Measurements from ENCODE around the gene CHST14. TPM values are rescaled to one million over a fixed set of nuclear protein-coding genes. Genes with fewer than 3 reads are reported as not detected.

The CHST14 gene, protein sequence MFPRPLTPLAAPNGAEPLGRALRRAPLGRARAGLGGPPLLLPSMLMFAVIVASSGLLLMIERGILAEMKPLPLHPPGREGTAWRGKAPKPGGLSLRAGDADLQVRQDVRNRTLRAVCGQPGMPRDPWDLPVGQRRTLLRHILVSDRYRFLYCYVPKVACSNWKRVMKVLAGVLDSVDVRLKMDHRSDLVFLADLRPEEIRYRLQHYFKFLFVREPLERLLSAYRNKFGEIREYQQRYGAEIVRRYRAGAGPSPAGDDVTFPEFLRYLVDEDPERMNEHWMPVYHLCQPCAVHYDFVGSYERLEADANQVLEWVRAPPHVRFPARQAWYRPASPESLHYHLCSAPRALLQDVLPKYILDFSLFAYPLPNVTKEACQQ
- 27.1 and 29.3 TPM in 2 replicates for total RNA-seq (2014; rRNA removed; shearing (Covaris generic))

GRCh38 chr15:40470423-40471104, at the start of gene CHST14:
Gene CHST14, plus strand, starts transcription at chr15:40470984. Its CDS starts 230 bp downstream, at chr15:40471214.
- DNase-seq (ENCODE audit: low read depth): peak; percentile 62

DNA sequence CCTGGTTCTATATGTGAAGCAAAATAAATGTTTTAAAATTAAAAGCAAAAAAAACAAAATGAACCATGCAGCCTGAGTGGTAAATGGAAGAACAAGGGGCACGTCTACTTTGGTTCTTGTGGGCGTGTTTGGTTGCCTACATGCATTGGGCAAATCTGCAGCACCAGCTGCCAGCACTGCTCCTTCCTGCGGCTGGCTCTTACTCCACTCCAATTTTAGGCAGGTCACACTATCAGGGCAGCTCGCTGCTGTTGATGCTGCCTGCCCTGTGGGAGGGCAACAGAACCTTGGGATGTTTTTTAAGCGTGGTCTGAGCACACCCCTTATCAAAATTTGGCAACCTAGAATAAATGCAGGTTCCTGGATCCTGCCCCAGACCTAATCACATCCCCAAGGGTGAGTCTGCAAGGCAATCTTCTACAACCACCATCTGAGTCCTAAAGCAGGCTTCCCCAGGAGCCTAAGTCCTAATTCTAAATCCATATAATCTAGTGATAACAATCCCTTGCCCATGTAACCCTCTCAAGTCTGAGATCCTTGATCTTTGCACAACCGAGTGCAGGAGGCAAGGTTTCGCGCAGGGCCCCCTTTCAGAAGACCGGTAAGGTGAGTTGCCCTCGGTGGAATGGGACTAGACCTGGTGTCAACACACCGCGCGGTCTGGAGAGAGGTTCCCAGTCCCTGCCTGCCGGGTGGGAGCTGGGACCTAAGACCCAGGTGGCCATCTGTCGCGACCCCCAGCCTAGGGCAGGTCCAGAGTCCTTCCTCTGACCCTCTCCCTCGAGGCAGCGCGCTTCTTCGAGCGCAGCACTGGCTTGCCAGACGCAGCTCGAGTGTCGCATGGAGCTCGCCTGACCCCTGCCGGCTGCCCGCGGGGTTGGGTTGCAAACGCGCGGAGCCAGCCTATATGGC, 49.3 kb upstream of the CHST14 start:
- DNase-seq (ENCODE audit: low read depth): peak; percentile 61

- DNase-seq (ENCODE audit: low read depth): no peak
Observed at GRCh38 chr15:40424483-40425115, 46.2 kb upstream of the CHST14 start.

DNA sequence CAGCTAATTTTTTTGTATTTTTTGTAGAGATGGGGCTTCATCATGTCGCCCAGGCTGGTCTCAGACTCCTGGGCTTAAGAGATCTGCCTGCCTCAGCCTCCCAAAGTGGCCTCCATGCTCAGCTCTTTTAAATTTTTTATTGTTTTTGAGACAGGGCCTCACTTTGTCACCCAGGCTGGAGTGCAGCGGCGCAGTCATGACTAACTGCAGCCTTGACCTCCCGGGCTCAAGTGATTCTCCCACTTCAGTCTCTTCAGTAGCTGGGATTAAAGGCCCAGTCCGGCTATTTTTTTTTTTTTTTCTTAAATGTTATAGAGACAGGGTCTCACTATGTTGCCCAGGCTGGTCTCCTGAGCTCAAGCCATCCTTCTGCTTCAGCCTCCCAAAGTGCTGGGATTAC, 45.1 kb upstream of the CHST14 start:
- no peak for DNase-seq (ENCODE audit: low read depth)

DNA sequence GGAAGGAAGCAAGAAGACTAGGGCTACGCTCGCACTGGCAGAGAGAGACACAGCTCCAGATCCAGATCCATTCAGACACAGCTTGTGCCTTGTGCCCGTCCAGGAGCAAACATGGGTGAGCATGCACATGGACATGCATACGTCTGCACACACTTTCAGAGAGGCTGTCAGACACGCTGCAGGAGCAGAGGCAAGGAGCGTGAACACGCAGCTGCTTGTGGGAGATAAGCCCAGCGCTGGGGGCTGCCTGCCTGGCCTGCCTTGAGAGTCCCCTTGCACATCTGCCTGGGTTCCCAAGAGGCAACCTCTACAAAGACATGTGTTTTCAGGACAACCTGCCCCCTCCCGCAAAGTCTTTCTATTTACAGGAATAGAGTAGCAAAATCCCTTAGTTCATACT, 43.6 kb upstream of the CHST14 start:
- DNase-seq (ENCODE audit: low read depth): no peak

GRCh38 chr15:40428185-40428584, 42.6 kb upstream of the CHST14 start:
- no peak for DNase-seq (ENCODE audit: low read depth)

DNA sequence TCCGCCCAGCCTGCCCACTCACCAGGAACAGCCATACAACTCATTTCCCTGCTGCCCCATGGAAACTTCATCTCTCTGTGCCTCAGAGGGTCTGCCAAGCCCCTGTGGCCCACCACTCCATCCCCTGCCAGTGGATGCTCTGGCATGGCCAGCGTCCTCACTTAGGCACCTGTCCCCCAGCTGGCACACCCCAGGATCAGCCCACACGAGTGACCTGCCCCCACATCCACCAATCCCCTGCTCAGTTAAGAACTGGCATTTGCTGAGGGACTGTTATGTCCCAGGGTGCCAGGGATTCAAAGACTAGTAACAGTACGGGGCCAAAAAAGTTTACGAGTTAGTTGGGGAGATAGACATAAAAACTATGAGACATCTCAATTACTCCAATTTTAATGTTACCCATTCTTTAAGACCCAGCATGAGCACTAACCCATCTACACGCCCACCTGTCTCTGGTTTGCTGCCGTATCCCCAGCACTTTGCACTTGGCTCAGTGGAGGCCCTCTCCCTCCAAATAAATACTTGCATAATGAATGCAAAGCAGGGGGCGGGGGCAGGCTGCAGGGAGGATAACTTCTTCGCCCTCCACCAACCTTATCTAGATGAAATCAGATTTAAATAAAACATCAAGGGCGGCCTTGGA, 41.6 kb upstream of the CHST14 start:
- no peak for DNase-seq (ENCODE audit: low read depth)

DNA sequence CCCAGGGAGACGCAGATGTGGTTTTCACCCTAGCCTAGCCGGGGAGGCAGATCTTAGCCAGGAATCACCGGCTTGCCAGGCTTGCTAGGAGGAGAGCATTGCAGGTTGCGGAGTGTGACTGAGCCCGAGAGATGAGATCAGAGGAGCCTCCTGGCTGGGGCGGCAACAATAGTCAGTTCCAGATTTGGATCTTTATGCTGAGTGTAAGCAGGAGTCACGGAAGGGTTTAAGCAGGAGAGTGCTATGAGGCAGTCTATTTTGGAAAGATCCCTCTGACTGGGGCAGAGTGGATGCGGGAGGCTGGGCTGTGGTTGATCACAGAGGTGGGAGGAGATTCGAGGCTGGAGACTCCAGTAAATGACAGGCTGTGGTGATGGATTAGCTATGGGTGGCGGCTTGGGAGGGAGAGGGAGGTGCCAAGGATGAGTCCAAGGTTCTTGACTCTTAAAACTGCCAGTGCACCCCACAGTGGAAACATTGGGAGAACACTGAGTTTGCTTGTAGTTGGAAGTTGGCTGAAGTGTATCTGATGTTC, 40.4 kb upstream of the CHST14 start:
- DNase-seq (ENCODE audit: low read depth): peak; percentile 76

GRCh38 chr15:40435023-40435709, 35.6 kb upstream of the CHST14 start:
- DNase-seq (ENCODE audit: low read depth): no peak

GRCh38 chr15:40435710-40436089, 35.1 kb upstream of the CHST14 start:
- DNase-seq (ENCODE audit: low read depth): no peak

DNA sequence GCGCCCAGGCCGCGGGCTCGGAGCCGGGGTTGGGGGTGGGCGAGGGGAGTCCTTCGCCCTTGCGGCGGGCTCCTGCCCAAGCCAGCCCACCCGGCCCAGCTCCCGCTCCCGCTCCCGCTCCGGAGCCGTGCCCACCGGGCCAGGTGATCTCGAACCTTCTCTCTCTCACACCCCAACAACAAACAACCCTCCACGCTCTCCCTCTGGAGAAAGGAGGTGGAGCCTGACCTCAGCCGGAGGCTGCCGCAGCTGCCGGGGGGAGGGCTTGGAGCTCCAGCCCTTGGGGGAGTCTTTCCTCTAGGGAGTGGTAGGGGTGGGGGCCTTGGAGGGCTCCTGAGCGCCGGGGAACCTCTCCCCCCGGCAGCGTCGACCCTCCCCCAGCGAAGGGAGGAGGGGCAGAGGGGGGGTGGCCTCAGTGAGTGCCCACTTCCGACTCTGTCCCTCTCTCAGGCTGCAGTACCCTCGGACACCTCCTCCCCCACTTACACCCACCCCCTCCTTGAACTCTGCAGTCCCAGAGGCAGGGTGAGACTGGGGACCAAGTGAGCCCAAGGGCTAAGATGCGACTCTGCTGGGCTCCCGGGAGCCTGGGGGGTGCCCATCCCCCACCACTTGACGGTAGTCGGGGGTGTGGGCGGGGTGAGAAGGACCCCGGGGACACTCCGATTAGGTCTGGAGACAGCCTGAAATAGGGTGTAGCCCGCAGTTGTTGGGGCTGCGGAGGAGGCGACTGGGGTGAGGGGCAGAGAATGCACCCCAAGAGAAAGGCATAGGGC, 34.5 kb upstream of the CHST14 start:
- no peak for DNase-seq (ENCODE audit: low read depth)

GRCh38 chr15:40436892-40437751, 33.7 kb upstream of the CHST14 start:
- DNase-seq (ENCODE audit: low read depth): no peak

DNA sequence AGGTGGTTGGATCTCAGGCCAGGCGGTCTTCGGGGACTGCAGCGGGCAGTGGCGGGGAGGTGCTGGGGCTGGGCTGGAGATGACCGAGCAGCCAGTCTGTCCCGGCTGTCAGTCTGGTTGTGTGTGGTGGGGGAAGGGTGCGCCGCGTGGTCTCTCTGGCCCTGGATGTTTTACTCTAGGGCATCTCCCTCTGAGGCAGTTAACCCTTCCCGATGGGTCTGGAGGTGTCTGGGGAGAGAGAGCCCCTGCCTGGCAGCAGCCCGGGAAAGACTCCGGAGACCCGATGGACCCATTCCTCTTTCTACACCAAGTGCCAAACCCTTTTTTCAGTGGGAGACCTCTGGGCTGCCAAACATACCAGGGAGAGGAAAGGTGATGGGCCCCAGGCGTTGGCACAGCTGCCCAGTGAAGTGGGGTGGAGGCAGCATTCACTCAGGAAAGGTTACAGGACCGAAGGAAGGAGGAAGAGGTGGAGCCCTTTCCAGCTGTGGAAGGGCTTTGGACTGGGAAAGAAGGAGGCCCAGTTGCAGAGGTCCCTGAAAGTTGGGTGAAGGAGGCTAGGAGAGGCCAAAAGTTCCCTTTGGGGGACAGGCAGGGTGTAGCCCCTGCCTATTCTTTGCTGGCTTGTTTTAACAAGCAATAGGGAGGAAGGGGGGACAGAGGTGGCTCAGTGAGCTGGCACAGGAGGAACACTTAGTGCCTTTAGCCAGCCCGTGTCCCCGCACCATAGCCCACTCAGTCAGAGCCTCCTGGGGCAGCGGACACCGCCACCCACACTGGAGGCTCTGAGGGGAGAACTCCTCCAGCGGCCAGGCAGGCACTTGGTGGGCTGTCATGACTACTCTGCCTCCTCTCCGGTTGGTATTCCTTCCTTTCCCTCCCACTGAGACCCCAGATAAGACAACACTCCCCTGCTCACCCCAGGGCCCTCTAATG, 32.8 kb upstream of the CHST14 start:
- no peak for DNase-seq (ENCODE audit: low read depth)

- no peak for DNase-seq (ENCODE audit: low read depth)
Observed at GRCh38 chr15:40438712-40439111, 32.1 kb upstream of the CHST14 start.

- no peak for DNase-seq (ENCODE audit: low read depth)
Observed at GRCh38 chr15:40439461-40439959, 31.3 kb upstream of the CHST14 start.

DNA sequence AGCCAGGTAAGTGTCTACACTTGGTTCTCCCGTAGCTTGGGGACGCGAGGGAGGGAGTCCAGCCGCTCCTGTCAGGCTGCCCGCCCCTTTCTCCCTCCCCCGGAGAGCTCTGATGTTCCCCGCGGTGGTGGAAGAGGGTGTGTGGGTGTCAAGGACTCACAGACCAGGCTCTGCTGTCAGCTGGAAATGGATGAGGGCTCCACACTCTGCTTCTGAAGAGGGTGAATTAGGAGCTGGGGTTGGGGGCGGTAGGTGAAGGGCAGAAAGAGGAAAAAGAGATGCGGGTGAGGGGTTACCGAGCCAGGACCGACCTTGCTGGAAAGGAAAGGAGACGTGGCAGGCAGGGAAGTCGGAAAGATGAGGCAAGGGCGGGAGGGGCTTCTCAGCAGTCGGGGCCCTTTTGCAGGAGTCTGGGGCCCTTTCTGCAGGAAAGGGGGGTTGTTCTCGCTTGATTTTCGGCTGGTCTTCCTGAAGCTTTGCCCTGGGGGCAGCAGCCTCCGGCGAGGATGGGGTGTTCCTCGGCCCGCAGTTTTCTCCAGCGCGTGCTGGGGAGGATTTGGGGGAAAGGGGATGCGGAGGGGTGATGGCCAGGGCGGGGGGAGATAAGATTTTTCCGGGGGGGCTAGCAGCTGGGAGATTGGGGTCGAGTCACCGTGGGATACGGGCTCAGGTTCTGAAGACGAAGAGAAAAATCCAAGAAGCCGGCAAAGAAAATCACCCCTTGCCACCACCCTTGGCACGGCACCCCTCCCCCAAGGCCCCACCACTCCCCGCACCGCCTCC, 30.6 kb upstream of the CHST14 start:
- peak; percentile 60 for DNase-seq (ENCODE audit: low read depth)
